HepG2 (cell line): ENCODE measurements around the gene SIK2.
"Not testable (repeated sequence)": the region's sequence is repeated elsewhere in the genome, so short reads cannot be mapped to it uniquely, and the experiment has no call there.

Experiments
- ATF5 ChIP-seq: sonication (generic); formaldehyde crosslinking; IDR thresholded peaks from 2 replicates; pipeline ENCODE4 v1.4.0; 2020; ENCODE audit warnings: mild to moderate bottlenecking, low read depth, missing genetic modification reagents
- EP300 ChIP-seq, 3 experiments: sonication (generic) in 1 of 3; formaldehyde crosslinking in 1 of 3; IDR thresholded peaks; 2 replicates each; pipeline versions ENCODE4 v1.5.1 to v1.6.1; 2011 to 2020; ENCODE audit warnings: low read depth in 2 of 3, low read length in 2 of 3, borderline replicate concordance in 1 of 3, improper control_type of control experiment in 1 of 3, mild to moderate bottlenecking in 1 of 3, missing genetic modification reagents in 1 of 3, moderate library complexity in 1 of 3
- EZH2 ChIP-seq: conservative IDR thresholded peaks from 2 replicates; pipeline ENCODE4 v1.6.1; 2012; ENCODE audit warnings: mild to moderate bottlenecking, low read depth, low read length, moderate library complexity
- MAFG ChIP-seq: sonication (generic); formaldehyde crosslinking; IDR thresholded peaks from 2 replicates; pipeline ENCODE4 v1.5.1; 2020; ENCODE audit warnings: mild to moderate bottlenecking, missing genetic modification reagents
- POLR2A ChIP-seq, 2 experiments: IDR thresholded peaks; 2 replicates each; pipeline ENCODE4 v1.6.1; 2011; ENCODE audit warnings: low read depth in 2 of 2, low read length in 2 of 2, mild to moderate bottlenecking in 1 of 2, moderate library complexity in 1 of 2; ENCODE audit not compliant: insufficient read depth in 1 of 2
- POLR2AphosphoS2 ChIP-seq: IDR thresholded peaks from 2 replicates; pipeline ENCODE4 v1.6.1; 2011; ENCODE audit warnings: low read depth, low read length, improper control_type of control experiment
- RAD21 ChIP-seq: fragments of 450-650 bp; formaldehyde crosslinking; IDR thresholded peaks from 2 replicates; pipeline ENCODE4 v1.5.0; 2020; ENCODE audit warnings: mild to moderate bottlenecking
- THAP8 ChIP-seq: sonication (generic); formaldehyde crosslinking; IDR thresholded peaks from 2 replicates; pipeline ENCODE4 v1.5.1; 2020; ENCODE audit warnings: missing genetic modification reagents, mild to moderate bottlenecking, borderline replicate concordance
- ZKSCAN1 ChIP-seq: fragments of 150-350 bp; IDR thresholded peaks from 2 replicates; pipeline ENCODE4 v1.6.1; 2014; ENCODE audit warnings: low read length
- ZNF10 ChIP-seq: sonication (generic); formaldehyde crosslinking; IDR thresholded peaks from 2 replicates; pipeline ENCODE4 v1.4.0; 2020; ENCODE audit warnings: mild to moderate bottlenecking, low read depth, missing genetic modification reagents, borderline replicate concordance
- TF ChIP-seq, protein P1 (sequence below): sonication (generic); formaldehyde crosslinking; IDR thresholded peaks from 2 replicates; pipeline ENCODE4 v1.5.0; 2020; ENCODE audit warnings: mild to moderate bottlenecking, missing genetic modification reagents, moderate library complexity
- TF ChIP-seq, protein P2 (sequence below): IDR thresholded peaks from 2 replicates; pipeline ENCODE4 v1.6.1; 2012; ENCODE audit warnings: inconsistent platforms
- TF ChIP-seq, protein P3 (sequence below): IDR thresholded peaks from 2 replicates; pipeline ENCODE4 v1.6.1; 2016; ENCODE audit warnings: low read depth, borderline replicate concordance

DNA sequence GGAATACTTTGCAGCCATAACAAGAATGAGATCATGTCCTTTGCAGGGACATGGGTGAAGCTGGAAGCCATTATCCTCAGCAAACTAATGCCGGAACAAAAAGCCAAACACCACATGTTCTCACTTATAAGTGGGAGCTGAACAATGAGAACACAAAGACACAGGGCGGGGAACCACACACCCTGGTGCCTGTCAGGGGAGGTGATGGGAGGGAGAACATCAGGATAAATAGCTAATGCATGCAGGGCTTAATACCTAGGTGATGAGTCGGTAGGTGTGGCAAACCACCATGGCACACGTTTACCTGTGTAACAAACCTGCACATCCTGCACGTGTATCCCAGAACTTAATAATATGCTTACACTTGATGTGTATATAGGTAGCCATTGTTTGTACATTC is 49.1 kb downstream of the SIK2 start:
- TF ChIP-seq ZNF10 (CRISPR knock-in tag); EZH2; RAD21 (CRISPR knock-in tag); ATF5; POLR2AphosphoS2; POLR2A (IDR thresholded peaks at IDR 0.05; ENCODE audit: insufficient read depth in 1 of 2, low read depth in 2 of 2, low read length in 2 of 2); ZKSCAN1; THAP8 (CRISPR knock-in tag); EP300 (IDR thresholded peaks at IDR 0.05; ENCODE audit: low read depth in 2 of 2, low read length in 2 of 2); EP300 (CRISPR knock-in tag; IDR thresholded peaks at IDR 0.05; ENCODE audit: borderline replicate concordance); MAFG (CRISPR knock-in tag): not testable (repeated sequence)
- TF ChIP-seq, protein P1, sequence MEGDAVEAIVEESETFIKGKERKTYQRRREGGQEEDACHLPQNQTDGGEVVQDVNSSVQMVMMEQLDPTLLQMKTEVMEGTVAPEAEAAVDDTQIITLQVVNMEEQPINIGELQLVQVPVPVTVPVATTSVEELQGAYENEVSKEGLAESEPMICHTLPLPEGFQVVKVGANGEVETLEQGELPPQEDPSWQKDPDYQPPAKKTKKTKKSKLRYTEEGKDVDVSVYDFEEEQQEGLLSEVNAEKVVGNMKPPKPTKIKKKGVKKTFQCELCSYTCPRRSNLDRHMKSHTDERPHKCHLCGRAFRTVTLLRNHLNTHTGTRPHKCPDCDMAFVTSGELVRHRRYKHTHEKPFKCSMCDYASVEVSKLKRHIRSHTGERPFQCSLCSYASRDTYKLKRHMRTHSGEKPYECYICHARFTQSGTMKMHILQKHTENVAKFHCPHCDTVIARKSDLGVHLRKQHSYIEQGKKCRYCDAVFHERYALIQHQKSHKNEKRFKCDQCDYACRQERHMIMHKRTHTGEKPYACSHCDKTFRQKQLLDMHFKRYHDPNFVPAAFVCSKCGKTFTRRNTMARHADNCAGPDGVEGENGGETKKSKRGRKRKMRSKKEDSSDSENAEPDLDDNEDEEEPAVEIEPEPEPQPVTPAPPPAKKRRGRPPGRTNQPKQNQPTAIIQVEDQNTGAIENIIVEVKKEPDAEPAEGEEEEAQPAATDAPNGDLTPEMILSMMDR (CRISPR knock-in tag), result not testable (repeated sequence)
- TF ChIP-seq, protein P2, sequence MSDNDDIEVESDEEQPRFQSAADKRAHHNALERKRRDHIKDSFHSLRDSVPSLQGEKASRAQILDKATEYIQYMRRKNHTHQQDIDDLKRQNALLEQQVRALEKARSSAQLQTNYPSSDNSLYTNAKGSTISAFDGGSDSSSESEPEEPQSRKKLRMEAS, result not testable (repeated sequence)
- TF ChIP-seq, protein P3, sequence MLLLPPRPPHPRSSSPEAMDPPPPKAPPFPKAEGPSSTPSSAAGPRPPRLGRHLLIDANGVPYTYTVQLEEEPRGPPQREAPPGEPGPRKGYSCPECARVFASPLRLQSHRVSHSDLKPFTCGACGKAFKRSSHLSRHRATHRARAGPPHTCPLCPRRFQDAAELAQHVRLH, result not testable (repeated sequence)
